ENCODE results near the gene BAG1.
A peak's percentile ranks its signal among the peaks of the same experiment; 100 is the strongest.

Gene BAG1

DNA sequence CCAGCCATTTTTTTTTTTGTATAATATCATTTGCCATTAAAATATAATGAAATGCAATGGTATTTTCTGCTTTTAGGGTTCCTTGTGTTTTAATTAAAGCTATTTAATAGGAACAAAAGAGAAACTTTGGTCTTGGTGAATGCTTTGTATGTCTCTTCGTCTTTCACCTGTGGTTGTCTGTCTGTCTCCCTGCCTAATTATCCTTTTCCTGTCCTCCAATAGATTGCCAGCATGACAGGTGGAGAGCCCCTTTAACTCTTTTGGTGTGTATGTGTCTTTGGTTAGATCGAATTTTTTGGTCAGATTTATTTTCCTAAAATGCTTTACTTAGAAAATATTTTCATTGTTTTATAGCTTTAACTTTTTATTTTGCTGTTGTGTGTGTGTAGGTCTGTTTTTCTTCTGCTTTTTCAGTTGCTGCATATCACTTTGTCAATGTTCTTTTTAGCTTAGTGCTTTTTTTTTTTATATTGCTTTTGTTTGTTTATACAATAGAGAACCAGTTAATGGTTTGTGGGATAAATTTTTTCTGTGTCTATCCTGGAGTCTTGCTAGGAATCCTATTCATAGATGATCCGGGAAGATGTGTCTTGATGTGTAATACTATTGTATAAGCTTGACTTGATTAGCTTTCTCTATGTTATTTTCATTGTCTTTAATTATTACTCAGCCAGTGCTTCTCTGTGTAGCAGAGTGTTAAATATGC, 8.9 kb upstream of the BAG1 start:
- DNase-seq: no peak

DNA sequence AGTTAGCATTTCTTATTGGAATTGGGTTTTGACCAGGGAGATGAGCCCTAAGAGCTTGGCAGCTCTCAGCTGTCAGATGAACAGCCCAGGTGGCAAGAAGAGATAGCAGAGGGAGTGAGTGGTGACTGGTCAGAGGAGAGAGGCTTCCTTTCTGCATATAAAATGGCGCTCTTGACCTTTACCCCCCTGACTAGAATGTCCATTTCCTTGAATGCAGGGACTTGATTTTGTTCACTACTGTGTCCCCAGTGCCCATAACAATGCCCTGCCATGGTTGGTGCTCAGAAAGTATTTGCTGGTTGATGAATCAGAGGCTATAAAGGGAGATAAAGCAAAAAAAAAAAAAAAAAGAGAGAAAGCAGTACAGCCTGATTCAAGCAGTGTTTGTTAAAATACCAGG, 7.6 kb upstream of the BAG1 start:
- no peak for DNase-seq

DNA sequence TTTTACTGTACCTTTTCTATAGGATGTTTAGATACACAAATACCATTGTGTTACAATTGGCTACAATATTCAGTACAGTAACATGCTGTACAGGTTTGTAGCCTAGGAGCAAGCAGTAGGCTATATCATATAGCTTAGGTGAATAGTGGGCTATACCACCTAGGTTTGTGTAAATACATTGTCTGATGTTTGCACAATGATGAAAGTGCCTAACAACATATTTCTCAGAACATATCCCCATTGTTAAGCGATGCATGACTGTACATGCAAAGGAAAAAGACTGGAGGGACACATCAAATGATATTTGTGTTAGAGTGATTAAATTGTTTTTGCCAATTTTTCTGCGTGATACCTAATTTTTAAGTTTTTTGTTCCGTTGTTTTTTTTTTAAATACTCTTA, 5.6 kb upstream of the BAG1 start:
- no peak for DNase-seq

DNA sequence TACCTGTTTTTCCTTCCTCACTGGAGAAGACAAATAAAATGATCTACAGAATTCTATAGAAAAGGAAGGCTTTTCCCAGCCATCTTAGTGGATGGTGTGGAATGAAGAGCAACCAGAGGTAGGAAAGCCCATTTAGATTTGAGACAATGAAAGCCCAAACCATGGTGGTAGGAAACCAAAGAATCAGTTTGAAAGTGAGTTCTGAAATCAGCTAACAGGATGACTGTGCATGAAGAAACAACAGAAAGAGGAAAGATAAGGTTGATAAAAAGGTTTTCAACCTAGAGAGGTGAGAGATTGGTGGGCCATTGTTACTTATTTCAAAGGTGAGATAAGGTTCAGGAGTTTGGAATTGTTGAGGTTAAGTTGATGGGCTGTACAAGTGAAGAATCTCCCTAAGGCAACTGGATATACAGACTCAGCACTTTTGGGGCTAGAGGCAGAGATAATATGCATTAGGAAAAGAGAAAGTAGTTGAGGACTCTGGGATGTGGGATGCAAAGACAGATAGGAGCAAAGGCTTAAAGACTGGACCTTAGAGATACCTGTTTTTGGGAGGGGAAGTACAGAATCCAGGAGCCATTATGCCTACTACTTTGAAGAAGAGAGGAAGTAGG, 2.8 kb upstream of the BAG1 start:
- no peak for DNase-seq

DNA sequence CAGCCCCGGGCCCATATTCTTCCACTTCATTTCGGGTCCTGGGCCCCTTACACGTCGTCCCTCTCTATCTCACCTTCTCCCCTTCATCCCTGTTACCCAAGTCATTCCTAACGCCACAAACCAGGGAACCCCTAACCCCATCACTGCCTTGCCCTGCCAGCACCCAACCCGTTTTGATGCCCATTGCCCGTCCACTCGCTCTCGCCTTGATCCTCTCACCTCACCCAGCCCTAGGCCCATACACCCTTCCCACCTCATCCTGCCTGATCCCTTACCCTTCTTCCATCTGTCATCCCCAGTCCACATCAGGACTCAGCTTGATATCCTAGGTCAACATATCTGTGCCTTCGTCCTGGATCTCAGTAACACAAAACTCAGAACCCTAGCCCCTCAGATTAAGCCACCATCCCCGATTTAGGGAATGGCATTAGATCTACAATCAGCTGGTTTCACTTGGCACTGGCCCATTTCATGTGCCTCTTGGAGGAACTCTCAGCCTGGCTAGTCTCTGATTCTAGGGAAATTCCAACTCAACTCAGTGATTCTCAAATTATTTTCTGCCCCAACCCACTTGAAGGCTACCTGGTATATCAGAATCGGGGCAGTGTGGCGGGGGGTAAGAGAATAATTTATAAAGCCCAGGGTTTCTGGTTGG, 830 bp upstream of the BAG1 start:
- DNase-seq: no peak

DNA sequence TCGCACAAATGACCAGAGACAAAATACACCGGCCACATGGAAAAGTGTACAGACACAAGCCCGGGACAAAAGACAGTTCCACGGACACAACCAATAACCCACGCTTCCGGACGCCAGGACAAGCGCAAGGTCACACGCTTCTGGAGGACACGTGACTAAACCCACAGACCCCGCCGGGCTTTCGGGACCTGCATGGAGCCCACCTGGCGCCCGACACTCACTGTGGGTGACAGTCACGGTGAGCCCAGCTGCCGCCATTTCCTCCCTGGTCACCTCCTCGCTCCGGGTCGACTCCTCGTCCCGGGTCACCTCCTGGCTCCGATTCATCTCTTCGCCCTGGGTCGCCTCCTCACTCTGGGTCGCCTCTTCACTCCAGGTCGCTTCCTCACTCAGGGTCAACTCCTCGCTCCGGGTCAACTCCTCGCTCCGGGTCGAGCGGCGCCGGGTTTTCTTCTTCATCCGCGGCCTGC, 470 bp downstream of the BAG1 start:
- peak; percentile 18 for DNase-seq

DNA sequence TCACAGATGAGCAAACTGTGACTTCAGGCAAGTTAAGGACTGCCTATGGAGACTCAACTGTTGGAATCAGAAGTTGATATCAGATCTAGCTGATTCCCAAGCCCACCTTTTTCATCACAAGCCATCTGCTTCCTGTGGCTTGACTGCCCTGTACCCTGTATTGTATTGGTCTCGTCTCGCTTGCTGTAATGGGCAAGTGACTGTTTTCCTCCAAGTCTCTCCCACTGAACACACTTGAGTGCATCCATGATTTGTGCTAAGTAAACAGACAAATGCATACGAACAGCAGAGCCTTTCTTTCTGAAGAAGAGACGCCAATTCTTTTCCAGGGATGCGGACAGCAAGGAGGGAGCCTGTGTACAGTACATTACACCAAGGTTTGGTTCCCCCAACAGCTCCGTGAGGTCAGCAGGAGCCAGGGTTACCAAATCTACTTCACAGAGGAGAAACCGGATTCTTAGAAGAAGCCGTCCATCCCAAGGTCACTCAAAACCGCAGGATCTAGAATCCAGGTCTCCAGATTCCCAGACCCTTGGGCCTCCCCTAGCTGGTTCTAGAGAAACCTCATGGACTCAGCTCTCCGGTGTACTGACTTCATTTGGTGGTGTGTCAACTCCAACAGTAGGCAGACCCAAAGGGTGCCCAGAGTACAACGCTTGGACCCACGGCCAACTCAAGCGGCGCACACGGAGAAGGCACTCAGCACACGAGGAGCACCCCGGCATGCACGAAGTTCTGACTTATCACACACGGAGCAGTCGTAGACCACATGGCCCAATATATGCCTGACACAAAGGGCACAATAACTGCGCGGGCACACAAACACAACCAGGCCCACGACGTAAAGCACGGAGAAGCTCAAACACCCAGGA, 1.1 kb downstream of the BAG1 start:
- peak; percentile 20 for DNase-seq

DNA sequence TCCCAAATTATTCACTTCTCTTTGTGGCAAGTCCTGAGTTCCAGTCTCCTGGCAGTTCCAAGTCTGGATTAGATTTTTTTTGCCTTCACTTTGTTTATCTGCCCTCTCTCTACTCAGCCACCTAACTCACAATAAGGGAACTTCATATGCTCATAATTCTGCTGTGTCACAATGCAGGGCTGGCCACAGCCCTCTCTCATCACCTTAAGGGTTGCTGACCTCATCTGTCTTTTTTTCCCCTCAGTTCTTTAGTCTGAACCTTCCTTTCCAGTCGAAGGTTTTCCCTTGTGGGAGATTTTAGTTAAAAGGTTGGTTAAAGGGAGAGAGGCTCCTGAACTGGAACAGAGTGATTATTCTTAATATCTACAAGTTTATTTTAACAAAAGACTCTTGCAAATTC, 4.1 kb downstream of the BAG1 start:
- DNase-seq: no peak

DNA sequence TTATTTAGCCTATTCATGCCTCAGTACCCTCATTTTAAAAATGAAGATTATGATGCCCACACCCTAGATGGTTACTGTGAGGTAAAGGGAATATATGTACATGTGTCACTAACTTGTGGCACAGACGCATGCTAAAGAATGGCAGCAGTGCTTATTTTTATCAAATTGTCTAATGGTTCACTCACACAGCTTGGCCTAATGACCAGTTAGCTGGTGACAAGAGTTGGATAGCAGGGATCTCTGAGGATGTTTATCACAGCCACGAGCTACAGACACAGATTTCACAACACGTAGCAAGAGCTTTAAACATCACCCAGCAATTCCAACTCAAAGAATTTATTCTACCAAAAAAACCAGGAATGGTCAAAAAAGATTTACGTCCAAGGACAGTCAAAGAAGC, 7.2 kb downstream of the BAG1 start:
- no peak for DNase-seq

DNA sequence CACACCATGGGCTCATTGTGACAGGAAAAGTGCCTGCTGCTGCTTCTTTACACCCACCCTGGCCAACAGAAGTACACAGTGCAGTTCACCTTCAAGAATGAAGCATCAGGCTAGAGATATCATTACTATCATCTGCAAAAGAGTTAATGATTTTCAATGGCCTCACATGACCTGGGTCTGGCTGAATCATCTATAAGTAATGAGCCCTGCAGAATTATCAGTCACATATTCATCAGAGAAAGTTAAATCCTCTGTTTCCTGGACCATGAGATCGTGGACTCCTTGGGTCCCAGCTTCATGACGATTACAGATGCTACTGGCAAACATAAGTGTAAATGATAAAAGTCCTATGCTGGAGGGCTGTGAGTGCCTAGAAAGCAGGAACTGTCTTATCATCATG, 8.3 kb downstream of the BAG1 start:
- no peak for DNase-seq

DNA sequence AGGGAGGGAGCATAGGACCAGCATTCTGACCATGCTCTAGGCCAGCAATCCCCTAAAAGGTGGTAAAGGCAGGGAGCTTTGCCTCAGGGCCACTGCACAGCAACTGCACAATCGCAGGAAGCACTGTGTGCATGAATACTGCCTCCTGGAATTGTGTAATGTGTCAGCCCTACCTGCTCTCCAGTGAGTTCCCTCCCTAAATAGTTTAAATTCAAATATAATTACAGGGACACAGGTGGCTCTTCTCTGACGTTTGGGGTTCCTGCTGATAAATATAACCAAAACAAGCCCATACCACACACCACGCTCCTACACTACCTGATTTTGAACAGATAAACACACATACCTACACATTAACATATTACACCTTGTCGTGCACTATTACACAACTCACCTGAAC, 9.0 kb downstream of the BAG1 start:
- no peak for DNase-seq

DNA sequence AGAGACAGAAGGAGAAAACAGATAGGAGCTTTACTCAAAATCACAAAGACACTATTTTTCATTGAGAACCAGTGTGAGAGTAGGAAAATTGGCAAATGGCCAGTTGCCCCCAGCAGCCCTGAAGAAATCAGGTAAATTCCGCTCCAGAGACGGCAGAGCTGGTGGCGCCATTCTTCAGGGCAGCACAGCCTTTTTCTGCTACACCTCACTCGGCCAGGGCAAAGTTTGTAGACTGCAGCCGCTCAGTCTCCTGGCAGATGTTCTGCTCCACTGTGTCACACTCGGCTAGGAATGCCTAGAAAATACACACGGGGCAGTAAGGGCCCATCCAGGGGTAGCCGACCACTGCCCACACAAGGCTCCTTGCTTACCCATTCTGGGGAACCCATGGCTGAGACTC, 9.5 kb downstream of the BAG1 start:
- no peak for DNase-seq

DNA sequence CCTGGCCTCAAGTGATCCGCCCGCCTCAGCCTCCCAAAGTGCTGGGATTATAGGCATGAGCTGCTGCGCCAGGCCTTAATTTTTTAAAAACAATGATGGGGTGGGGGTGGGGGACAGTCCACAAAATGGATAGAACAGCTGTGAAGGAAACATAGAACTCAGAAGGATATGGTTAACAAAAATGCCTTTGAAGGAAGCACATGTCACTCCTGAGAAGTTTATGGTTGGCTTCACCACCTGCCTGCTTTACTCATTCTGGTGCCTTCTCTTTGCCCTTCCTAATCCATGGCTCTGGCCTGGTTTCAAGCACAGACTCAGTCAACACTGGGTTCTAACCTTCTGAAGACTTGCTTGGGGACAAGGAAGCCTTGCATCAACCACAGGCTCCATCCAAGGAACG, 10.3 kb downstream of the BAG1 start:
- no peak for DNase-seq

DNA sequence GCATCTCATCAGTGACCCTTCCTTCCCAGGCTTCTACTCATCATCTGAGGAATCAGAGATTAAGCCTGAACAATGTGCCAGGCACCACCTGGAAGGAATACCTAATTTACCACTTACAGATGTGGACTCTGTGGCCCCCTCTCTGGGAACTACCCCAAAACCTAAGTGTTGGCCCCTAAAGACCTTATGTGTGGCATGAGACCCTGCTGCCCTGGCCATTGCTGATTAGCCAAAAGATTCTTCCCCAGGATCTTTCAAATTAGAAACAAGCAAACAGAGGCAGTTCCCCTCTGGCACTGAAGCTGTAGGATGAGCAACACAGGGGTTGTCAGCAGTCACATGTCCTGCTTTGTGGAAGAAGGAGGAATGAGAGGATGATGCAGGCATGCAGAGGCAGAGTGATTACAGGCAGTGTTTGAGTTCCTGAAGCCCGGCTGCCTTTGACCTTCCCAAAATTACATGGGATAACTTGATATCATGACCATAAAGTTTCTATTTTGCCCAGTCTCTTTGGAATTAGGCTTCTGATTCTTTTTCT, 14.0 kb downstream of the BAG1 start:
- no peak for DNase-seq

DNA sequence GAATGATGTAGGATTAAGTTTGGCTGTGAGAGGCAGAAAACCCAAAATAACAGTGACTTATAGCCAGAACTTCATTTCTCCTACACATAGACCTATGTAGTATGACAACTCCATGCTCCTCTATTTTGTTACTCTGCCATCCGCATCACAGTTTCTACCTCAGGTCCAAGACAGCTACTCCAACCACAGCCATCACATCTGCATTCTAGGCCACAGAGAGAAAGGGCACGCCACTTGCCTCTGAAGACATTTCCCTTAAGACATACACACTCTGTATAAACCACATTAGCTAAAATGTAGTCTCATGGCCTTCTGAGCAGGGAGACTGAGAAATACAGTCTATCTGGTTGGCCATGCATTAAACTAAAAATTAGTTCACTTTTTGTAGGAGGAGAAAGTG, 14.5 kb downstream of the BAG1 start:
- DNase-seq: no peak

DNA sequence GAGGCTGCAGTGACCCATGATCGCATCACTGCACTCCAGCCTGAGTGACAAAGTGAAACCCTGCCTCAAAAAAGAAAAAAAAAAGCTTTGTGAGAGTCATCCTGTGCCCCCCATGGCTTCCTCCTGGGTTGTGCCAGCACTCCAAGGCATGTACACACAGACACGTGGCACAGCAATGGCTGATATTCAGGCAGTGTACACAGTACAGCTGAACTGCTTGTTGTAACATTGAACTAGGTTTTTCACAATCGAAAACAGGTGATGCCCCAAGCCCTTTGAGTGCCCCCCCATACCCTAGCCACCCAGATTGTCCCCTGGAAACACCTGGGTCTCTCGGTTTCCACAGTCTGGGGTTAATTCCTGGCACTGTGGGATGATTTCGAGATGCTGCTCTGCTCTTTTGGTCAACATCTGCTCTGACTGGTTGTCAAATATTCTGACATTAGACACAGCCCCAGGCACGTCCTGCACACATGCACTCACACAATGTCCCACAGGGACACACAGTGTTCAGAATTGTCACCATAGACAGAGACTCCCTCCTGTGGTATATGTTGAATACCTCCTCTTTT, 15.3 kb downstream of the BAG1 start:
- DNase-seq: no peak

DNA sequence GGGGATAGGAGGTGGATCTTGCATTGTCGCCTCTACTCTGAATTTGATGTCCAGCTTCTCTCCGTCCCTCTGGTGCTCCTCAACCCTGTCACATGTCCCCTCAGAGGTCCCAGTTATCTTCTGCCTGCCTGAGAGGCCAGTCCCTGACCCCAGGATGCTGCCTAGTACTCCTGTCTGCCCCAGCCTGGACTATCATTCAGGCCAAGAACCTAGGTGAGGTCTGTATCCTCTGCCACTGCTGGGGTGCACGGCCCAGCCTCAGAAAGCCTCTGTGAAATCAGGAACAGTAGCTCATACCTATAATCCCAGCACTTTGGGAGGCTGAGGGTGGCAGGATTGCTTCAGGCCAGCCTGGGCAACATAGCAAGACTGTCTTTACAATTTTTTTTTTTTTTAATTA, 15.9 kb downstream of the BAG1 start:
- DNase-seq: no peak

DNA sequence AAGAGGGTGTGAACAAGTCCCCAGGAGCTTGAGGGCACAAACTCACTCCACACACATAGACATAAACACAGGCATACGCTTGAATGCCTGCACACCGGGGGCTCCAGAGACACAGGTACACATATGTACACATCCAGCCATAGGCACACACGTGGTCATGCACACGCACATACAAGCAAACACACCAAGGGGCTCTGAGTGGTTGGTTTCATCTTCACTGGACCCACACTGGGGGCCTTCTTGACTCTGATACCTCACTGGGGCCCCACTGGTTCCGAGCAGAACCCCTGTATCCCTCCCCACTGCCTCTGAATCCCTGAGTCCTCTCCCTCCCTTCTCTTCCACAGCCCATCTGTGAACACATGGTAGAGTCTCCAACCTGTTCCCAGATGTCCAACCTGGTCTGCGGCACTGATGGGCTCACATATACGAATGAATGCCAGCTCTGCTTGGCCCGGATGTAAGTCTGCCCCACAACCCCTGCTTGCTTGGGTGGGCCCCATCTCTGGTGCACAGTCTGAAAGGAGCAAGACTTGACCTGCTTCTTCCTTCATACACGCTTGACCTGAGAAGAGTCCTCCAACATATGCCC, 18.1 kb downstream of the BAG1 start:
- DNase-seq: no peak

DNA sequence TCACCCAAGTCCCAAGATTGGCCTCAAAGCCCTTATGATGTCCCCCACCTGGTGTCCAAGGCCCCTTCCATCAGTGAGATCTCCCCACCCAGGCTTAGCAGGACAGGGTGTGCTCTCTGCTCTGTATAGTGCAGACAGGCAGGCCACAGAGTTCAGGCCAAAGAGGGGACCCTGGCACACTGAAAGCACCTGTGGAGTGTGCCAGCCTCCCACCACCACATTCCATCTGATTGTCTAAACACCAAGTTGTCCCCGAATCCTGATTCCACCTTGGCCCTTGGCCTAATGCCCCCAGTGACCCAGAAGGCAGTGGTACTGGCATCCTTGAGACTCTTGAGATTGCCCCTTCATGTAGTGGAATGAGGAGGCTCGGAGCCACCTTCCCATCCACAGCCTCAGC, 19.2 kb downstream of the BAG1 start:
- DNase-seq: no peak

DNA sequence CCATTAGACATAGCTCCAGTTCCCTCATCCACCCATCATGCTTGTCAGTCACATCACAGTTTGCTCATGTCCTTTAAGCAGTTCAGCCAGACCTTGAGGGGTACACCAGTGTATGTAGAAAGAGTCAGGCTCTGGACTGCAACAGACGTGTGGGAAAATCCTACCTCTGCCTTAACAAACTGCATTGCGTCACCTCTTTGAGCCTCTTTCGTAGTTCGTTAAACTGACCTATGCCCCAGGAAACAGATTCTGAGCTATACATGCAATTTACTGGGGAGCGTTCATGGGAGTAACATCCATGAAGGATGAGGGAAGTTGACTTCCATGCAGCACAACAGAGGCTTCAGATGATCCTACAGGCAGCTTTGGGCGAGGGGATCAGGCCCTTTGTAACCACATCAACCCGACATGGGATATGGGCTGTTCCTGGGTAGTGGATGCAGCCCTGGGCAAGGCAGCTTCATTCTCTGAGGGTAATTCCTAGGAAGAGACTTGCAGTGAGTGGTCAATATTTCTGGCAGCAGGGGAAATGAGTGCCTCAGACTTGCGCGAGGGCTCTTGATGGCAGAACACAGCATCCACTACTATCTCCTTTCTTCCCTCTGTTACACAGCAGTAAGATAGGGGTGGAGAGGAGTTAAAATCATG, 20.2 kb downstream of the BAG1 start:
- no peak for DNase-seq

DNA sequence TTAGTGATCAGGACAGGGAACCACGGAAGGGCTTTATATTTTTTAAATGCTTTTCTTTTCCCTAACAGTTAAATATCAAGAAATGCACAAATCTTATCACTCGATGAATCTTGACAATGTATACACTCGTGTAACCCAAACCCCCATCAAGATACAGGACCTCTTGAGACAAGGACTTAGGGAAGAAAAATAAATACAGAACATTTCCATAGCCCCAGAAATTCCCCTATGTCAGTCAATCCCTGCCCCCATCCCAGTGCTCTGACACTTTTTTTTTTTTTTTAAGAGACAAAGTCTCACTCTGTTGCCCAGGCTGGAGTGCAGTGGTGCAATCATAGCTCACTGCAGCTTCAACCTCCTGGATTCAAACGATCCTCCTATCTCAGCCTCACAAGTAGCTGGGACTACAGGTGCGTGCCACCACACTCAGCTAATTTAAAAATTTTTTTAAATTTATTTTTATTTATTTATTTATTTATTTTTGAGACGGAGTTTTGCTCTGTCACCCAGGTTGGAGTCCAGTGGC, 21.8 kb downstream of the BAG1 start:
- no peak for DNase-seq

Measured in fibroblast of skin of back (primary cell).